SK-N-SH (cell line): ENCODE measurements around the gene BORCS5. TPM values are rescaled to one million over a fixed set of nuclear protein-coding genes. Genes with fewer than 3 reads are reported as not detected.

ENCODE experiments used
- CTCF ChIA-PET: fragments of 300-600, 350-600 bp; formaldehyde crosslinking; extraction: SDS; loops from one replicate; lab custom pipeline; 2021; lab: Yijun Ruan, JAX
- POLR2A ChIA-PET: fragments of 350-600 bp; sonication (Branson Sonifier 250); formaldehyde crosslinking; extraction: SDS; loops from one replicate; lab custom pipeline; 2020; ENCODE audit warnings: antibody characterized with exemption, inconsistent platforms; lab: Yijun Ruan, JAX
- DNase-seq: peaks from one replicate; pipeline ENCODE4 v3.0.0; 2012
- H2AFZ ChIP-seq: fragments of 200-600 bp; sonication (generic); 2 replicates; pipeline ENCODE4 v1.8.1; 2016; ENCODE audit warnings: antibody characterized with exemption, mild to moderate bottlenecking, low read depth
- H3F3A ChIP-seq: fragments of 200-600 bp; sonication (generic); replicated peaks from 2 replicates; pipeline ENCODE3; 2016; ENCODE audit warnings: antibody characterized with exemption, mild to moderate bottlenecking; ENCODE audit not compliant: insufficient read depth
- H3K27ac ChIP-seq, 2 experiments: fragments of 200-500 bp in 1 of 2; fragments of 200-600 bp in 1 of 2; sonication (Bioruptor generic) in 1 of 2; sonication (generic), shearing (Covaris generic) in 1 of 2; 2 replicates each; pipeline versions ENCODE4 v1.5.1 to v1.6.1; 2014 to 2016; ENCODE audit warnings: low read depth in 2 of 2, inconsistent platforms in 1 of 2, low read length in 1 of 2, mild to moderate bottlenecking in 1 of 2, mixed read lengths in 1 of 2
- H3K27me3 ChIP-seq: fragments of 200-600 bp; sonication (generic), shearing (Covaris generic); 2 replicates; pipeline ENCODE4 v1.6.1; 2016; ENCODE audit warnings: mixed run types; ENCODE audit not compliant: insufficient read depth
- H3K36me3 ChIP-seq, 2 experiments: fragments of 200-500 bp in 1 of 2; fragments of 200-600 bp in 1 of 2; sonication (Bioruptor generic) in 1 of 2; sonication (generic) in 1 of 2; replicated peaks in 1 of 2; 2 replicates each; pipeline versions ENCODE3 to v1.5.1; 2014 to 2016; ENCODE audit warnings: low read length in 1 of 2, mild to moderate bottlenecking in 1 of 2; ENCODE audit not compliant: insufficient read depth in 2 of 2, control insufficient read depth in 1 of 2
- H3K4me1 ChIP-seq, 2 experiments: fragments of 200-500 bp in 1 of 2; fragments of 200-600 bp in 1 of 2; sonication (Bioruptor generic) in 1 of 2; sonication (generic), shearing (Covaris generic) in 1 of 2; 2 replicates each; pipeline versions ENCODE4 v1.5.1 to v1.6.1; 2014 to 2016; ENCODE audit warnings: low read depth in 1 of 2, low read length in 1 of 2, mixed run types in 1 of 2; ENCODE audit not compliant: insufficient read depth in 2 of 2, control insufficient read depth in 1 of 2
- H3K4me2 ChIP-seq: fragments of 200-600 bp; sonication (generic), shearing (Covaris generic); 2 replicates; pipeline ENCODE4 v1.6.1; 2017; ENCODE audit warnings: mixed run types
- H3K4me3 ChIP-seq, 2 experiments: fragments of 200-500 bp in 1 of 2; fragments of 200-600 bp in 1 of 2; sonication (Bioruptor generic) in 1 of 2; sonication (generic), shearing (Covaris generic) in 1 of 2; 2 replicates each; pipeline versions ENCODE4 v1.5.1 to v1.8.1; 2014 to 2016; ENCODE audit warnings: low read depth in 2 of 2, inconsistent platforms in 1 of 2, low read length in 1 of 2, mild to moderate bottlenecking in 1 of 2, mixed read lengths in 1 of 2, moderate library complexity in 1 of 2
- H3K79me2 ChIP-seq: fragments of 200-600 bp; sonication (generic); 2 replicates; pipeline ENCODE4 v1.8.1; 2017; ENCODE audit warnings: mild to moderate bottlenecking; ENCODE audit not compliant: insufficient read depth
- H3K9ac ChIP-seq: fragments of 200-600 bp; sonication (generic); 2 replicates; pipeline ENCODE4 v1.6.1; 2017; ENCODE audit warnings: mixed run types
- H3K9me2 ChIP-seq: fragments of 200-600 bp; sonication (generic); 2 replicates; pipeline ENCODE4 v1.6.1; 2017; ENCODE audit warnings: mixed run types
- H3K9me3 ChIP-seq: fragments of 200-600 bp; sonication (generic); 2 replicates; pipeline ENCODE4 v1.6.1; 2017; ENCODE audit warnings: mixed run types, mild to moderate bottlenecking, moderate library complexity
- H4K20me1 ChIP-seq: fragments of 200-600 bp; sonication (generic); 2 replicates; pipeline ENCODE4 v1.6.1; 2017; ENCODE audit warnings: mild to moderate bottlenecking, mixed run types; ENCODE audit not compliant: insufficient read depth
- ELF1 ChIP-seq: IDR thresholded peaks from 2 replicates; pipeline ENCODE4 v1.4.0; 2012
- EP300 ChIP-seq, 2 experiments: IDR thresholded peaks; 2 replicates each; pipeline versions ENCODE4 v1.4.0 to v1.6.1; 2012; ENCODE audit warnings: borderline replicate concordance in 1 of 2, low read depth in 1 of 2, low read length in 1 of 2
- GATA2 ChIP-seq: sonication (generic); formaldehyde crosslinking; IDR thresholded peaks from 2 replicates; pipeline ENCODE4 v1.5.0; 2020; ENCODE audit warnings: mild to moderate bottlenecking, missing genetic modification reagents
- MAX ChIP-seq: IDR thresholded peaks from 2 replicates; pipeline ENCODE4 v1.4.0; 2012; ENCODE audit warnings: low read depth
- RAD21 ChIP-seq: IDR thresholded peaks from 2 replicates; pipeline ENCODE4 v1.6.1; 2012; ENCODE audit warnings: mild to moderate bottlenecking, low read length
- RFX5 ChIP-seq: IDR thresholded peaks from 2 replicates; pipeline ENCODE4 v1.6.1; 2012; ENCODE audit warnings: mild to moderate bottlenecking, improper control_type of control experiment, low read length
- SMC3 ChIP-seq: IDR thresholded peaks from 2 replicates; pipeline ENCODE4 v1.6.1; 2012; ENCODE audit warnings: low read depth, low read length, improper control_type of control experiment
- TAF1 ChIP-seq: IDR thresholded peaks from 2 replicates; pipeline ENCODE4 v1.6.1; 2012; ENCODE audit warnings: low read depth, mild to moderate bottlenecking, low read length, moderate library complexity, borderline replicate concordance
- USF2 ChIP-seq: fragments of 150-350 bp; IDR thresholded peaks from 2 replicates; pipeline ENCODE4 v1.6.1; 2017; ENCODE audit warnings: antibody characterized with exemption, low read length, low read depth, borderline replicate concordance
- WGBS: methylation state at CpG from one replicate; pipeline ENCODE4 v1.1.6; 2017; ENCODE audit warnings: low lambda C conversion rate; 5-methylcytosine and 5-hydroxymethylcytosine counted together
- polyA plus RNA-seq, 3 experiments: library from polyadenylated mRNA; depleted of rRNA; stranded (reverse); fragments of >200 nt; gene quantifications; 2 replicates each; pipeline ENCODE4 v1.2.3, GENCODE V29; 2012
- TF ChIP-seq, protein P1 (sequence below): fragments of 200-600 bp; sonication (generic); IDR thresholded peaks from 2 replicates; pipeline ENCODE4 v1.6.1; 2017; ENCODE audit warnings: antibody characterized with exemption, mild to moderate bottlenecking, moderate library complexity
- TF ChIP-seq, protein P2 (sequence below): IDR thresholded peaks from 2 replicates; pipeline ENCODE4 v1.4.0; 2012; ENCODE audit warnings: low read depth, borderline replicate concordance
- TF ChIP-seq, protein P3 (sequence below): IDR thresholded peaks from 2 replicates; pipeline ENCODE4; 2012
- TF ChIP-seq, protein P4 (sequence below): fragments of 150-350 bp; IDR thresholded peaks from 2 replicates; pipeline ENCODE4 v1.6.1; 2016; ENCODE audit warnings: mild to moderate bottlenecking, low read depth, low read length

Gene BORCS5
- polyA plus RNA-seq, 1 of the 3 experiments (the other 2 are of a cell fraction), result 16.3 TPM

DNA sequence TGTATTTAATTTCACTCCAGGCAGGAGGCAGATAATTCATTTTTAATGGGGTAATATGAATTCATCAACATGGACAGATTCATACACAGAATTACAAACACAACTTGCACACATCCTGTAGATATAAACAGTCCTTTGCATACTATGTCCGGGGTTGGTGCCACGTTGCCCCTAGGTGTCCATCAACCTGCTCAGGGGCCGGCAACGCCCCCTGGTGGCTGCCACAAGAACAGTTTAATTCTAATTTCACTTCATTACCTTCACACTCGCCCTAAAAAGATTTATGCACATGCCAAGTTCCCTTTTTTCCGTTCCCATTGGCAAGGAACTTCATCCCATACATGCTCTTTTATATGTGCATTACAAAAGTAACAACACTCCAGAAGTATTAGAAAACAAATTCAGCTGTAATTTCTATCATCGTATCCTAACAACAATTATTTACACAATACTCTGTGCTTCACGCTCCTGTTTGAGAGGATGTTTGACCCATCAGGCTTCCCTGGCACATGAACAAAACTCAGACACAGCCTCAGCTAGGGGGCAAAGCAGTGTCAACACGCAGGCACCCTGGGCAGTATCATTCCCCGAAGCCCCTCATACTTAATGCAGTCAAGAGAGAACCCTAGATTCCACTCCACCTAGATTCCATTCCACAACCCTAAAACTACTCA lies 22.4 kb upstream of the BORCS5 start:
- no peaks in the 10 kb centered on the region for H4K20me1 ChIP-seq
- H3K9me3 ChIP-seq, result no peaks in the 10 kb centered on the region
- POLR2A ChIA-PET, result no interaction called here
- no peaks in the 10 kb centered on the region for H3K79me2 ChIP-seq
- H3K9ac ChIP-seq, result no peak overlapping the region
- no peaks in the 10 kb centered on the region for H3K9me2 ChIP-seq
- no peak for TF ChIP-seq RFX5
- TF ChIP-seq, protein P1, sequence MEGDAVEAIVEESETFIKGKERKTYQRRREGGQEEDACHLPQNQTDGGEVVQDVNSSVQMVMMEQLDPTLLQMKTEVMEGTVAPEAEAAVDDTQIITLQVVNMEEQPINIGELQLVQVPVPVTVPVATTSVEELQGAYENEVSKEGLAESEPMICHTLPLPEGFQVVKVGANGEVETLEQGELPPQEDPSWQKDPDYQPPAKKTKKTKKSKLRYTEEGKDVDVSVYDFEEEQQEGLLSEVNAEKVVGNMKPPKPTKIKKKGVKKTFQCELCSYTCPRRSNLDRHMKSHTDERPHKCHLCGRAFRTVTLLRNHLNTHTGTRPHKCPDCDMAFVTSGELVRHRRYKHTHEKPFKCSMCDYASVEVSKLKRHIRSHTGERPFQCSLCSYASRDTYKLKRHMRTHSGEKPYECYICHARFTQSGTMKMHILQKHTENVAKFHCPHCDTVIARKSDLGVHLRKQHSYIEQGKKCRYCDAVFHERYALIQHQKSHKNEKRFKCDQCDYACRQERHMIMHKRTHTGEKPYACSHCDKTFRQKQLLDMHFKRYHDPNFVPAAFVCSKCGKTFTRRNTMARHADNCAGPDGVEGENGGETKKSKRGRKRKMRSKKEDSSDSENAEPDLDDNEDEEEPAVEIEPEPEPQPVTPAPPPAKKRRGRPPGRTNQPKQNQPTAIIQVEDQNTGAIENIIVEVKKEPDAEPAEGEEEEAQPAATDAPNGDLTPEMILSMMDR, result peak; percentile 84
- no peak for TF ChIP-seq USF2
- no peak for TF ChIP-seq EP300 (IDR thresholded peaks at IDR 0.05; ENCODE audit: borderline replicate concordance in 1 of 2, low read depth in 1 of 2, low read length in 1 of 2)
- TF ChIP-seq GATA2, result no peak
- TF ChIP-seq, protein P2, sequence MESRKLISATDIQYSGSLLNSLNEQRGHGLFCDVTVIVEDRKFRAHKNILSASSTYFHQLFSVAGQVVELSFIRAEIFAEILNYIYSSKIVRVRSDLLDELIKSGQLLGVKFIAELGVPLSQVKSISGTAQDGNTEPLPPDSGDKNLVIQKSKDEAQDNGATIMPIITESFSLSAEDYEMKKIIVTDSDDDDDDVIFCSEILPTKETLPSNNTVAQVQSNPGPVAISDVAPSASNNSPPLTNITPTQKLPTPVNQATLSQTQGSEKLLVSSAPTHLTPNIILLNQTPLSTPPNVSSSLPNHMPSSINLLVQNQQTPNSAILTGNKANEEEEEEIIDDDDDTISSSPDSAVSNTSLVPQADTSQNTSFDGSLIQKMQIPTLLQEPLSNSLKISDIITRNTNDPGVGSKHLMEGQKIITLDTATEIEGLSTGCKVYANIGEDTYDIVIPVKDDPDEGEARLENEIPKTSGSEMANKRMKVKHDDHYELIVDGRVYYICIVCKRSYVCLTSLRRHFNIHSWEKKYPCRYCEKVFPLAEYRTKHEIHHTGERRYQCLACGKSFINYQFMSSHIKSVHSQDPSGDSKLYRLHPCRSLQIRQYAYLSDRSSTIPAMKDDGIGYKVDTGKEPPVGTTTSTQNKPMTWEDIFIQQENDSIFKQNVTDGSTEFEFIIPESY, result no peak
- peak; percentile 70 for TF ChIP-seq SMC3
- TF ChIP-seq ELF1, result no peak
- peak; percentile 67 for TF ChIP-seq RAD21
- TF ChIP-seq, protein P3, sequence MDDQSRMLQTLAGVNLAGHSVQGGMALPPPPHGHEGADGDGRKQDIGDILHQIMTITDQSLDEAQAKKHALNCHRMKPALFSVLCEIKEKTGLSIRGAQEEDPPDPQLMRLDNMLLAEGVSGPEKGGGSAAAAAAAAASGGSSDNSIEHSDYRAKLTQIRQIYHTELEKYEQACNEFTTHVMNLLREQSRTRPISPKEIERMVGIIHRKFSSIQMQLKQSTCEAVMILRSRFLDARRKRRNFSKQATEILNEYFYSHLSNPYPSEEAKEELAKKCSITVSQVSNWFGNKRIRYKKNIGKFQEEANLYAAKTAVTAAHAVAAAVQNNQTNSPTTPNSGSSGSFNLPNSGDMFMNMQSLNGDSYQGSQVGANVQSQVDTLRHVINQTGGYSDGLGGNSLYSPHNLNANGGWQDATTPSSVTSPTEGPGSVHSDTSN, result peak; percentile 78
- TF ChIP-seq, protein P4, sequence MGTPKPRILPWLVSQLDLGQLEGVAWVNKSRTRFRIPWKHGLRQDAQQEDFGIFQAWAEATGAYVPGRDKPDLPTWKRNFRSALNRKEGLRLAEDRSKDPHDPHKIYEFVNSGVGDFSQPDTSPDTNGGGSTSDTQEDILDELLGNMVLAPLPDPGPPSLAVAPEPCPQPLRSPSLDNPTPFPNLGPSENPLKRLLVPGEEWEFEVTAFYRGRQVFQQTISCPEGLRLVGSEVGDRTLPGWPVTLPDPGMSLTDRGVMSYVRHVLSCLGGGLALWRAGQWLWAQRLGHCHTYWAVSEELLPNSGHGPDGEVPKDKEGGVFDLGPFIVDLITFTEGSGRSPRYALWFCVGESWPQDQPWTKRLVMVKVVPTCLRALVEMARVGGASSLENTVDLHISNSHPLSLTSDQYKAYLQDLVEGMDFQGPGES, result no peak
- TF ChIP-seq MAX, result no peak
- TF ChIP-seq TAF1, result no peak
- TF ChIP-seq, all 33 proteins: peak for 4
- Histone ChIP-seq H3F3A (peaks cover 13% of the 10 kb centered on the region), H3K4me3 (peak overlapping the region in 1 of 2 experiments; percentile 31; a peak in 1 of 4 replicates), H3K4me1 (peaks cover 11 to 15% of the 10 kb centered on the region in 2 experiments; a peak in 2 of 4 replicates), H2AFZ (no peak overlapping the region; the same call in 1 of the 2 replicates), H3K4me2 (no peak overlapping the region), H3K27ac (no peak overlapping the region), H3K27me3 (no peaks in the 10 kb centered on the region), H3K36me3 (no peaks in the 10 kb centered on the region)
- WGBS, result 33% methylated on average over 10 of the region's 10 CpGs
- peak; percentile 80 for DNase-seq
- CTCF ChIA-PET, result interaction anchor here (0.5 to 3.2 kb wide), 27 partner anchors 7 to 751 kb away, joined by 3 to 18 read pairs (median 3); partner anchors contain the start of genes BORCS5 and MANSC1
